ENCODE data around the gene NRDC. TPM values are rescaled to one million over a fixed set of nuclear protein-coding genes. Genes with fewer than 3 reads are reported as not detected.
"Not testable (repeated sequence)": the region's sequence is repeated elsewhere in the genome, so short reads cannot be mapped to it uniquely, and the experiment has no call there.

The NRDC gene
- total and polyA plus RNA-seq, 3 donors from 2014 or later, result 108 to 264 (median 185) TPM

- TF ChIP-seq POLR2A (IDR thresholded peaks at IDR 0.05) (no peak), CTCF (IDR thresholded peaks at IDR 0.05) (no peak)
- Histone ChIP-seq H3K4me3 (no peak overlapping the region), H3K4me1 (peaks cover 23% of the 10 kb centered on the region), H3K27ac (no peak overlapping the region), H3K27me3 (no peaks in the 10 kb centered on the region), H3K36me3 (ENCODE audit: low read depth, missing control alignments) (no peaks in the 10 kb centered on the region), H3K9me3 (no peaks in the 10 kb centered on the region)
- intact Hi-C loops (cut with DNase I; ENCODE audit: low total_unique reads), result no loop called here
- DNase-seq, result no peak
These were observed 2.7 kb downstream of the NRDC start for GRCh38 chr1:51875836-51876235.

- no peak overlapping the region for H3K27ac ChIP-seq
- H3K36me3 ChIP-seq (ENCODE audit: low read depth, missing control alignments), result no peaks in the 10 kb centered on the region
- intact Hi-C loops (cut with DNase I; ENCODE audit: low total_unique reads), result no loop called here
- H3K9me3 ChIP-seq, result no peaks in the 10 kb centered on the region
- peaks cover 23% of the 10 kb centered on the region for H3K4me1 ChIP-seq
- no peak for TF ChIP-seq CTCF (IDR thresholded peaks at IDR 0.05)
- no peak for TF ChIP-seq POLR2A (IDR thresholded peaks at IDR 0.05)
- DNase-seq, result no peak
- H3K27me3 ChIP-seq, result no peaks in the 10 kb centered on the region
- 55 to 56% methylated on average over 6 of the region's 6 CpGs for WGBS, 2 donors
- no peak overlapping the region for H3K4me3 ChIP-seq
These were observed 3.2 kb downstream of the NRDC start for GRCh38 chr1:51875291-51875772.

GRCh38 chr1:51873270-51873669, 5.3 kb downstream of the NRDC start:
- H3K27me3 ChIP-seq; H3K36me3 ChIP-seq (ENCODE audit: low read depth, missing control alignments); H3K4me3 ChIP-seq; DNase-seq; H3K27ac ChIP-seq; intact Hi-C loops (cut with DNase I; ENCODE audit: low total_unique reads); H3K9me3 ChIP-seq: not testable (repeated sequence)
- peaks cover 23% of the 10 kb centered on the region for H3K4me1 ChIP-seq
- WGBS, 2 donors, result 94 to 95% methylated on average over 1 of the region's 1 CpG

GRCh38 chr1:51871351-51871975, 7.1 kb downstream of the NRDC start:
- peaks cover 13% of the 10 kb centered on the region for H3K4me1 ChIP-seq
- intact Hi-C loops (cut with DNase I; ENCODE audit: low total_unique reads), result no loop called here

More at GRCh38 chr1:51871351-51871975, 7.1 kb downstream of the NRDC start:
- DNase-seq, result no peak
- 94 to 95% methylated on average over 6 of the region's 6 CpGs for WGBS, 2 donors
- no peaks in the 10 kb centered on the region for H3K9me3 ChIP-seq
- H3K36me3 ChIP-seq (ENCODE audit: low read depth, missing control alignments), result no peaks in the 10 kb centered on the region
- no peaks in the 10 kb centered on the region for H3K27me3 ChIP-seq
- no peak overlapping the region for H3K4me3 ChIP-seq
- no peak for TF ChIP-seq POLR2A (IDR thresholded peaks at IDR 0.05)
- TF ChIP-seq CTCF (IDR thresholded peaks at IDR 0.05), result no peak
- H3K27ac ChIP-seq, result no peak overlapping the region
